Activated T-cell treated with anti-CD3 and anti-CD28 coated beads for 4 hours (primary cell): ENCODE results near the gene RLBP1.

ENCODE experiments used
- DNase-seq: peaks from one replicate; pipeline ENCODE4 v3.0.0-alpha.2; 2020

RLBP1 gene

GRCh38 chr15:89177633-89178306, 43.6 kb downstream of the RLBP1 start:
- DNase-seq, result peak; percentile 50

GRCh38 chr15:89177116-89177515, 44.3 kb downstream of the RLBP1 start:
- DNase-seq, result no peak

- DNase-seq, result no peak
Observed at GRCh38 chr15:89175617-89176191, 45.7 kb downstream of the RLBP1 start.

GRCh38 chr15:89174476-89174875, 46.9 kb downstream of the RLBP1 start:
- DNase-seq, result no peak

GRCh38 chr15:89172921-89173320, 48.5 kb downstream of the RLBP1 start:
- DNase-seq, result no peak

- no peak for DNase-seq
Observed at GRCh38 chr15:89171136-89172072, 50.0 kb downstream of the RLBP1 start.

- DNase-seq, result no peak
Observed at GRCh38 chr15:89170364-89170763, 51.0 kb downstream of the RLBP1 start.

GRCh38 chr15:89168316-89168833, 53.0 kb downstream of the RLBP1 start:
- no peak for DNase-seq

GRCh38 chr15:89167267-89168176, 53.9 kb downstream of the RLBP1 start:
- peak; percentile 31 for DNase-seq

GRCh38 chr15:89165677-89166076, 55.7 kb downstream of the RLBP1 start:
- DNase-seq, result no peak

GRCh38 chr15:89164712-89165211, 56.6 kb downstream of the RLBP1 start:
- DNase-seq, result no peak

GRCh38 chr15:89163271-89164055, 57.9 kb downstream of the RLBP1 start:
- no peak for DNase-seq

GRCh38 chr15:89161666-89162065, 59.7 kb downstream of the RLBP1 start:
- no peak for DNase-seq
